Measurements from ENCODE around the gene IZUMO4. TPM values are rescaled to one million over a fixed set of nuclear protein-coding genes. Genes with fewer than 3 reads are reported as not detected.

Gene IZUMO4
- polyA plus RNA-seq, 1 donor from 2014 or later: 39.3 TPM

GRCh38 chr19:2129486-2129885, 32.8 kb downstream of the IZUMO4 start:
- Histone ChIP-seq H2AFZ (ENCODE audit: low read depth, low read length) (no peak overlapping the region), H3K9me2 (ENCODE audit: insufficient read depth, low read length) (no peaks in the 10 kb centered on the region), H3K9me3 (ENCODE audit: low read length) (no peaks in the 10 kb centered on the region), H3K36me3 (ENCODE audit: insufficient read depth, low read length) (no peaks in the 10 kb centered on the region), H3K79me2 (replicated peaks; ENCODE audit: insufficient read depth, low read length) (no peaks in the 10 kb centered on the region), H3K4me3 (ENCODE audit: low read length) (no peak overlapping the region), H3F3A (ENCODE audit: insufficient read depth, low read length, poor library complexity, severe bottlenecking) (no peaks in the 10 kb centered on the region), H3K4me2 (ENCODE audit: low read length) (no peak overlapping the region), H3K9ac (ENCODE audit: low read length) (no peak overlapping the region), H3K27ac (ENCODE audit: low read length) (no peak overlapping the region), H4K20me1 (ENCODE audit: insufficient read depth) (no peaks in the 10 kb centered on the region), H3K27me3 (ENCODE audit: insufficient read depth, low read depth, low read length) (no peaks in the 10 kb centered on the region)
- TF ChIP-seq CTCF (IDR thresholded peaks at IDR 0.05; ENCODE audit: poor library complexity, severe bottlenecking) (no peak), POLR2AphosphoS5 (IDR thresholded peaks at IDR 0.05) (no peak), EP300 (conservative IDR thresholded peaks at IDR 0.05; ENCODE audit: poor library complexity, severe bottlenecking) (no peak), TAF1 (IDR thresholded peaks at IDR 0.05; ENCODE audit: low read depth) (no peak), RAD21 (conservative IDR thresholded peaks at IDR 0.05) (no peak), EZH2 (IDR thresholded peaks at IDR 0.05; ENCODE audit: borderline replicate concordance, insufficient read depth, low read length, poor library complexity, severe bottlenecking) (no peak), SMC3 (conservative IDR thresholded peaks at IDR 0.05; ENCODE audit: poor library complexity) (no peak), REST (IDR thresholded peaks at IDR 0.05; ENCODE audit: borderline replicate concordance) (no peak), MXI1 (conservative IDR thresholded peaks at IDR 0.05; ENCODE audit: poor library complexity, severe bottlenecking) (no peak)

- Histone ChIP-seq H3K4me2 (ENCODE audit: low read length) (no peak overlapping the region), H3K27ac (ENCODE audit: low read length) (no peak overlapping the region), H4K20me1 (ENCODE audit: insufficient read depth) (no peaks in the 10 kb centered on the region), H3K36me3 (ENCODE audit: insufficient read depth, low read length) (no peaks in the 10 kb centered on the region), H3F3A (ENCODE audit: insufficient read depth, low read length, poor library complexity, severe bottlenecking) (no peaks in the 10 kb centered on the region), H3K27me3 (ENCODE audit: insufficient read depth, low read depth, low read length) (no peaks in the 10 kb centered on the region), H3K9me2 (ENCODE audit: insufficient read depth, low read length) (no peaks in the 10 kb centered on the region), H3K9ac (ENCODE audit: low read length) (no peak overlapping the region), H3K4me3 (ENCODE audit: low read length) (no peak overlapping the region), H3K9me3 (ENCODE audit: low read length) (no peaks in the 10 kb centered on the region), H3K79me2 (replicated peaks; ENCODE audit: insufficient read depth, low read length) (no peaks in the 10 kb centered on the region), H2AFZ (ENCODE audit: low read depth, low read length) (no peak overlapping the region)
- no peak for TF ChIP-seq REST (IDR thresholded peaks at IDR 0.05; ENCODE audit: borderline replicate concordance)
- TF ChIP-seq EZH2 (IDR thresholded peaks at IDR 0.05; ENCODE audit: borderline replicate concordance, insufficient read depth, low read length, poor library complexity, severe bottlenecking): no peak
- no peak for TF ChIP-seq POLR2AphosphoS5 (IDR thresholded peaks at IDR 0.05)
- TF ChIP-seq SMC3 (conservative IDR thresholded peaks at IDR 0.05; ENCODE audit: poor library complexity): no peak
- TF ChIP-seq CTCF (IDR thresholded peaks at IDR 0.05; ENCODE audit: poor library complexity, severe bottlenecking): no peak
- no peak for TF ChIP-seq MXI1 (conservative IDR thresholded peaks at IDR 0.05; ENCODE audit: poor library complexity, severe bottlenecking)
- no peak for TF ChIP-seq RAD21 (conservative IDR thresholded peaks at IDR 0.05)
- TF ChIP-seq TAF1 (IDR thresholded peaks at IDR 0.05; ENCODE audit: low read depth): no peak
- TF ChIP-seq EP300 (conservative IDR thresholded peaks at IDR 0.05; ENCODE audit: poor library complexity, severe bottlenecking): no peak
These were observed 33.4 kb downstream of the IZUMO4 start for GRCh38 chr19:2129892-2130770.
